GM23338 (cell line): ENCODE data around the gene RNF130. TPM values are rescaled to one million over a fixed set of nuclear protein-coding genes. Genes with fewer than 3 reads are reported as not detected.
"Not testable (repeated sequence)": the region's sequence is repeated elsewhere in the genome, so short reads cannot be mapped to it uniquely, and the experiment has no call there.

Experiments used
- ATAC-seq: fragments of 200-7000 bp; cut with Tn5 transposase; 3 replicates; pipeline ENCODE4 v1.9.1; 2020
- DNase-seq: peaks from one replicate; pipeline ENCODE4 v3.0.0-alpha.2; 2015; ENCODE audit warnings: low spot score
- H2AFZ ChIP-seq: fragments of 200-600 bp; sonication (generic); 2 replicates; pipeline ENCODE4 v1.8.0; 2016; ENCODE audit warnings: antibody characterized with exemption, mild to moderate bottlenecking, moderate library complexity
- H3F3A ChIP-seq: fragments of 200-600 bp; sonication (generic); replicated peaks from 2 replicates; pipeline ENCODE4 v1.8.0; 2017; ENCODE audit warnings: antibody characterized with exemption, mixed run types, low read depth
- H3K27ac ChIP-seq: fragments of 200-600 bp; sonication (generic); 2 replicates; pipeline ENCODE4 v1.6.1; 2016; ENCODE audit warnings: low read depth
- H3K27me3 ChIP-seq: fragments of 200-600 bp; sonication (generic); 2 replicates; pipeline ENCODE4 v1.8.0; 2016; ENCODE audit warnings: mild to moderate bottlenecking, mixed run types, moderate library complexity; ENCODE audit not compliant: insufficient read depth
- H3K36me3 ChIP-seq: fragments of 200-600 bp; sonication (generic); 2 replicates; pipeline ENCODE4 v1.8.0; 2016; ENCODE audit warnings: mild to moderate bottlenecking; ENCODE audit not compliant: insufficient read depth
- H3K4me1 ChIP-seq: fragments of 200-600 bp; sonication (generic); 2 replicates; pipeline ENCODE4 v1.8.0; 2016; ENCODE audit warnings: mild to moderate bottlenecking, moderate library complexity; ENCODE audit not compliant: insufficient read depth
- H3K4me2 ChIP-seq: fragments of 200-600 bp; sonication (generic); 2 replicates; pipeline ENCODE4 v1.7.1; 2017; ENCODE audit warnings: mixed run types
- H3K4me3 ChIP-seq: fragments of 200-600 bp; sonication (generic); 2 replicates; pipeline ENCODE4 v1.6.1; 2016; ENCODE audit warnings: mixed run types
- H3K79me2 ChIP-seq: fragments of 200-600 bp; sonication (generic); replicated peaks from 2 replicates; pipeline ENCODE4 v1.8.0; 2017; ENCODE audit warnings: mild to moderate bottlenecking; ENCODE audit not compliant: insufficient read depth
- H3K9me2 ChIP-seq: fragments of 200-600 bp; sonication (generic); 2 replicates; pipeline ENCODE4 v1.8.0; 2017; ENCODE audit not compliant: insufficient read depth
- H4K20me1 ChIP-seq: fragments of 200-600 bp; sonication (generic); replicated peaks from 2 replicates; pipeline ENCODE4 v1.8.0; 2017; ENCODE audit warnings: mild to moderate bottlenecking; ENCODE audit not compliant: insufficient read depth
- H3K27ac Mint-ChIP-seq: 2 replicates; pipeline ENCODE4 v1.8.0; 2020; ENCODE audit warnings: inconsistent platforms, mild to moderate bottlenecking, moderate library complexity, mixed read lengths
- H3K27me3 Mint-ChIP-seq: 3 replicates; pipeline ENCODE4 v1.8.0; 2022; ENCODE audit warnings: low read depth, mild to moderate bottlenecking, moderate library complexity, mixed read lengths, inconsistent platforms; ENCODE audit not compliant: insufficient read depth, poor library complexity
- H3K36me3 Mint-ChIP-seq: 3 replicates; pipeline ENCODE4 v1.8.0; 2021; ENCODE audit warnings: low read depth, mild to moderate bottlenecking, inconsistent platforms, moderate library complexity, mixed read lengths
- H3K4me1 Mint-ChIP-seq: 3 replicates; pipeline ENCODE4 v1.8.0; 2020; ENCODE audit warnings: mild to moderate bottlenecking, inconsistent platforms, mixed read lengths
- H3K4me3 Mint-ChIP-seq: 3 replicates; pipeline ENCODE4 v1.8.0; 2021; ENCODE audit warnings: moderate library complexity, mild to moderate bottlenecking, inconsistent platforms, mixed read lengths
- H3K9me3 Mint-ChIP-seq: 3 replicates; pipeline ENCODE4 v1.8.0; 2020; ENCODE audit warnings: moderate library complexity, mild to moderate bottlenecking, inconsistent platforms, mixed read lengths
- CREB1 ChIP-seq: fragments of 250-450 bp; sonication (Bioruptor Pico); IDR thresholded peaks from 2 replicates; pipeline ENCODE4 v1.5.0; 2020; ENCODE audit warnings: low read depth, mild to moderate bottlenecking, moderate library complexity
- CTCF ChIP-seq, 2 experiments: fragments of 200-600 bp in 1 of 2; sonication (generic) in 1 of 2; conservative IDR thresholded peaks; 2 replicates each; pipeline versions ENCODE4 v1.5.1 to v1.6.1; 2016 to 2017; ENCODE audit warnings: antibody characterized with exemption in 2 of 2, low read depth in 2 of 2, mild to moderate bottlenecking in 2 of 2, moderate library complexity in 1 of 2
- ETS1 ChIP-seq: IDR thresholded peaks from 2 replicates; pipeline ENCODE4 v1.6.1; 2016; ENCODE audit warnings: antibody characterized with exemption
- EZH2 ChIP-seq: fragments of 200-600 bp; sonication (generic); IDR thresholded peaks from one replicate; pipeline ENCODE4 v1.8.0; 2017; ENCODE audit warnings: antibody characterized with exemption, mild to moderate bottlenecking, low read depth; ENCODE audit not compliant: unreplicated experiment
- JUNB ChIP-seq: IDR thresholded peaks from one replicate; pipeline ENCODE4 v1.6.1; 2016; ENCODE audit warnings: antibody characterized with exemption; ENCODE audit not compliant: unreplicated experiment
- NANOG ChIP-seq: IDR thresholded peaks from 2 replicates; pipeline ENCODE4 v1.6.1; 2016; ENCODE audit warnings: antibody characterized with exemption, borderline replicate concordance
- STAT1 ChIP-seq: IDR thresholded peaks from one replicate; pipeline ENCODE4 v1.6.1; 2016; ENCODE audit warnings: antibody characterized with exemption; ENCODE audit not compliant: unreplicated experiment
- ZNF331 ChIP-seq: fragments of 250-450 bp; sonication (Bioruptor Pico); IDR thresholded peaks from 2 replicates; pipeline ENCODE4 v1.5.0; 2020; ENCODE audit warnings: low read depth, mild to moderate bottlenecking, moderate library complexity
- polyA plus RNA-seq: library from polyadenylated mRNA; unstranded; fragments of >200 nt; fragmentation: Nextera tagmentation; extraction: Ambion mirVana; gene quantifications from 2 replicates; pipeline ENCODE4 v1.2.1, GENCODE V29; 2016
- total RNA-seq: library from RNA; depleted of rRNA; stranded (reverse); fragments of >200 nt; shearing (Covaris generic); gene quantifications from 2 replicates; pipeline ENCODE4 v1.2.3, GENCODE V29; 2014
- TF ChIP-seq, protein P1 (sequence below): IDR thresholded peaks from one replicate; pipeline ENCODE4 v1.6.1; 2018; ENCODE audit warnings: antibody characterized with exemption; ENCODE audit not compliant: unreplicated experiment

Gene RNF130
- total and polyA plus RNA-seq, 2 experiments from 2014 or later: 60.1 to 97.3 TPM

DNA sequence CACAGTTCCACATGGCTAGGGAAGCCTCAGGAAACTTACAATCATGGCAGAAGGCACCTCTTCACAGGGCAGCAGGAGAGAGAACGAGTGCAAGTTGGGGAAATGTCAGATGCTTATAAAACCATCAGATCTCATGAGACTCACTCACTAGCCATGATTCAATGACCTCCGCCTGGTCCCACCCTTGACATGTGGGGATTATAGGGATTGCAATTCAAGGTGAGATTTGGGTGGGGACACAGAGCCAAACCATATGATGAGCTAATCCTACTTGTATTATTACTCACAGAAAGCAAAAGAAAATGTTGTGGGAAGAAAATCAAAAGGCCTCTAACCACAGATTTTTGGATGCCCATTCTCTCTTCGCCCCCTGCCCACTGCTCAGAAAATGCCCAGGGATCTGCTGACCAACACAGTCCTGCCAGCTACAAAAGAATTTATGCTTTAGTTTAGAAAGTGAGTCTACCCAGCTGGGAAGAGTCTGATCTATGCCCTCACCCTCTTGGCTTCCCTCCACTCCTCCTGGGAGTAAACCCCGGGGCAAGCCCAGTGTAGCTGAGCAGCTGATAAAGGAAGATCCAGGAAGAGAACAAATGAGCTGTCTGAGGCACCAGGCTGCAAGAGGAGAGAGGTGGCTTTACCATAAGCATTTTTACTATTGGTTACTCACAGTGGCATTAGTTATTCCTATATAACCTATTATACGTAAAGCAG is 53.1 kb downstream of the RNF130 start (continued):
- TF ChIP-seq, protein P1, sequence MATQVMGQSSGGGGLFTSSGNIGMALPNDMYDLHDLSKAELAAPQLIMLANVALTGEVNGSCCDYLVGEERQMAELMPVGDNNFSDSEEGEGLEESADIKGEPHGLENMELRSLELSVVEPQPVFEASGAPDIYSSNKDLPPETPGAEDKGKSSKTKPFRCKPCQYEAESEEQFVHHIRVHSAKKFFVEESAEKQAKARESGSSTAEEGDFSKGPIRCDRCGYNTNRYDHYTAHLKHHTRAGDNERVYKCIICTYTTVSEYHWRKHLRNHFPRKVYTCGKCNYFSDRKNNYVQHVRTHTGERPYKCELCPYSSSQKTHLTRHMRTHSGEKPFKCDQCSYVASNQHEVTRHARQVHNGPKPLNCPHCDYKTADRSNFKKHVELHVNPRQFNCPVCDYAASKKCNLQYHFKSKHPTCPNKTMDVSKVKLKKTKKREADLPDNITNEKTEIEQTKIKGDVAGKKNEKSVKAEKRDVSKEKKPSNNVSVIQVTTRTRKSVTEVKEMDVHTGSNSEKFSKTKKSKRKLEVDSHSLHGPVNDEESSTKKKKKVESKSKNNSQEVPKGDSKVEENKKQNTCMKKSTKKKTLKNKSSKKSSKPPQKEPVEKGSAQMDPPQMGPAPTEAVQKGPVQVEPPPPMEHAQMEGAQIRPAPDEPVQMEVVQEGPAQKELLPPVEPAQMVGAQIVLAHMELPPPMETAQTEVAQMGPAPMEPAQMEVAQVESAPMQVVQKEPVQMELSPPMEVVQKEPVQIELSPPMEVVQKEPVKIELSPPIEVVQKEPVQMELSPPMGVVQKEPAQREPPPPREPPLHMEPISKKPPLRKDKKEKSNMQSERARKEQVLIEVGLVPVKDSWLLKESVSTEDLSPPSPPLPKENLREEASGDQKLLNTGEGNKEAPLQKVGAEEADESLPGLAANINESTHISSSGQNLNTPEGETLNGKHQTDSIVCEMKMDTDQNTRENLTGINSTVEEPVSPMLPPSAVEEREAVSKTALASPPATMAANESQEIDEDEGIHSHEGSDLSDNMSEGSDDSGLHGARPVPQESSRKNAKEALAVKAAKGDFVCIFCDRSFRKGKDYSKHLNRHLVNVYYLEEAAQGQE: no peak
- TF ChIP-seq EZH2: no peak
- no peak for TF ChIP-seq CTCF (conservative IDR thresholded peaks at IDR 0.05; ENCODE audit: low read depth in 2 of 2)
- no peak for TF ChIP-seq JUNB
- TF ChIP-seq CREB1 (CRISPR knock-in tag): no peak
- TF ChIP-seq ZNF331: no peak
- TF ChIP-seq ETS1: no peak
- TF ChIP-seq NANOG: no peak
- no peak for TF ChIP-seq STAT1

DNA sequence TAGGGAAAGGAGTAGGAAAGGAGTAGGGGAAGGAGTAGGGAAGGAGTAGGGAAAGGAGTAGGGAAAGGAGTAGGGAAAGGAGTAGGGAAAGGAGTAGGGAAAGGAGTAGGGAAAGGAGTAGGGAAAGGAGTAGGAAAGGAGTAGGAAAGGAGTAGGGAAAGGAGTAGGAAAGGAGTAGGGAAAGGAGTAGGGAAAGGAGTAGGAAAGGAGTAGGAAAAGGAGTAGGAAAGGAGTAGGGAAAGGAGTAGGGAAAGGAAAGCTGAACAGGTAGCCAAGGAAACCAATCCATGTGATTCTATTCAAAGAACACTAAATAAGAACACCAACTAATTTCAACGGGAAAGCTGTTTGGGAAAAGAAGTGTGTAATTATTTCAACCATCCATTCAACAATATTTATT is 56.0 kb downstream of the RNF130 start:
- ATAC-seq, H3K4me1 Mint-ChIP-seq: not testable (repeated sequence)
- H3K36me3 Mint-ChIP-seq: peaks cover 30% of the 10 kb centered on the region

More for the DNA sequence above, 56.0 kb downstream of the RNF130 start:
- H3K4me3 Mint-ChIP-seq, H3K4me1 ChIP-seq, H3K27ac ChIP-seq, H3K27me3 Mint-ChIP-seq, H3K9me2 ChIP-seq, H2AFZ ChIP-seq, H3K79me2 ChIP-seq, H3K9me3 Mint-ChIP-seq, DNase-seq, H3K4me2 ChIP-seq, H3K4me3 ChIP-seq, H3K27me3 ChIP-seq, H3K36me3 ChIP-seq, H4K20me1 ChIP-seq, H3K27ac Mint-ChIP-seq, H3F3A ChIP-seq: not testable (repeated sequence)
